GM10248 (cell line): ENCODE measurements around the gene RORC.

ENCODE experiments used
- CTCF ChIA-PET: fragments of 300-600 bp; sonication (Branson Sonifier 250); formaldehyde crosslinking; extraction: SDS; loops from one replicate; lab custom pipeline; 2021; ENCODE audit warnings: antibody characterized with exemption; lab: Yijun Ruan, JAX
- POLR2A ChIA-PET: fragments of 350-650 bp; sonication (Branson Sonifier 250); formaldehyde crosslinking; extraction: SDS; loops from one replicate; lab custom pipeline; 2020; ENCODE audit warnings: antibody characterized with exemption; lab: Yijun Ruan, JAX
- DNase-seq: peaks from one replicate; pipeline ENCODE4 v3.0.0; 2012; ENCODE audit errors: extremely low spot score
- CTCF ChIP-seq: IDR thresholded peaks from 2 replicates; pipeline ENCODE4 v1.5.1; 2012; ENCODE audit warnings: mild to moderate bottlenecking, low read depth; ENCODE audit errors: extremely low read depth, missing control alignments, control extremely low read depth

RORC gene

GRCh38 chr1:151806170-151806569 lies 25.4 kb downstream of the RORC start:
- no peak for TF ChIP-seq CTCF
- POLR2A ChIA-PET, result no interaction called here
- no peak for DNase-seq
- CTCF ChIA-PET, result interaction anchor here (1.1 kb wide), 1 partner anchor 9 kb away, joined by 3 read pairs; no protein-coding TSS in a partner anchor

GRCh38 chr1:151805066-151805820 lies 26.4 kb downstream of the RORC start, which contains the start of gene LINGO4:
Gene LINGO4, minus strand, starts transcription at chr1:151805419. Its CDS starts 2,715 bp downstream, at chr1:151802704.
- no peak for TF ChIP-seq CTCF
- no peak for DNase-seq
- ChIA-PET POLR2A (no interaction called here), CTCF (no interaction called here)

GRCh38 chr1:151803915-151804314 lies 27.7 kb downstream of the RORC start:
- DNase-seq, result no peak
- ChIA-PET POLR2A (no interaction called here), CTCF (no interaction called here)
- no peak for TF ChIP-seq CTCF

- ChIA-PET POLR2A (no interaction called here), CTCF (interaction anchor here (0.7 kb wide), 1 partner anchor 13 kb away, joined by 4 read pairs; the partner anchor contains the start of gene TDRKH)
- DNase-seq, result no peak
- TF ChIP-seq CTCF, result no peak
Measured at GRCh38 chr1:151803164-151803563, 28.4 kb downstream of the RORC start.

- ChIA-PET POLR2A (no interaction called here), CTCF (interaction anchor here (0.7 to 1.1 kb wide), 2 partner anchors 9 to 12 kb away, joined by 4 to 5 read pairs; partner anchors contain the start of gene TDRKH)
- DNase-seq, result no peak
- no peak for TF ChIP-seq CTCF
Measured at GRCh38 chr1:151802372-151802771, 29.2 kb downstream of the RORC start.

- CTCF ChIA-PET, result interaction anchor here (1.1 kb wide), 1 partner anchor 9 kb away, joined by 5 read pairs; no protein-coding TSS in a partner anchor
- no peak for DNase-seq
- TF ChIP-seq CTCF, result no peak
- POLR2A ChIA-PET, result no interaction called here
Measured at GRCh38 chr1:151801846-151802245, 29.8 kb downstream of the RORC start.
